Measurements from ENCODE around the gene METTL13. TPM values are rescaled to one million over a fixed set of nuclear protein-coding genes. Genes with fewer than 3 reads are reported as not detected.
A peak's percentile ranks its signal among the peaks of the same experiment; 100 is the strongest.

METTL13 gene
- polyA plus RNA-seq, 1 donor (not counting 4 experiments of a cell fraction or from before 2014, with no cell fraction given): 54.0 TPM

GRCh38 chr1:171817511-171818265 lies 36.2 kb downstream of the METTL13 start:
- DNase-seq (ENCODE audit: low read depth, low spot score) (peak; percentile 72), FAIRE-seq (peak; percentile 83)
- Histone ChIP-seq H4K20me1 (ENCODE audit: control insufficient read depth, extremely low read depth, insufficient read depth, low read length) (no peaks in the 10 kb centered on the region), H3K79me2 (ENCODE audit: control insufficient read depth, insufficient read depth, low read length) (no peaks in the 10 kb centered on the region), H3K36me3 (ENCODE audit: control insufficient read depth in 2 of 2, extremely low read depth in 1 of 2, insufficient read depth in 2 of 2, low read length in 2 of 2) (no peaks in the 10 kb centered on the region), H3K27ac (ENCODE audit: control insufficient read depth, insufficient read depth, low read length) (peak overlapping the region; percentile 33), H3K4me2 (ENCODE audit: control insufficient read depth, extremely low read depth, insufficient read depth, low read depth, low read length) (peak overlapping the region; percentile 31), H3K4me1 (ENCODE audit: control insufficient read depth, extremely low read depth, insufficient read depth, low read length) (peaks cover 16% of the 10 kb centered on the region), H2AFZ (ENCODE audit: control insufficient read depth, low read length) (peak overlapping the region; percentile 11), H3K9me1 (ENCODE audit: control insufficient read depth, extremely low read depth, insufficient read depth, low read length) (no peaks in the 10 kb centered on the region), H3K9me3 (ENCODE audit: control insufficient read depth, low read depth, low read length) (no peaks in the 10 kb centered on the region), H3K4me3 (ENCODE audit: control insufficient read depth in 2 of 3, extremely low read depth in 1 of 3, insufficient read depth in 2 of 3, low read depth in 1 of 3, low read length in 3 of 3) (no peak overlapping the region), H3K27me3 (ENCODE audit: control insufficient read depth, extremely low read depth, insufficient read depth, low read length) (no peaks in the 10 kb centered on the region), H3K9ac (ENCODE audit: control insufficient read depth, extremely low read depth, insufficient read depth, low read length) (no peak overlapping the region)
- TF ChIP-seq, protein P1, sequence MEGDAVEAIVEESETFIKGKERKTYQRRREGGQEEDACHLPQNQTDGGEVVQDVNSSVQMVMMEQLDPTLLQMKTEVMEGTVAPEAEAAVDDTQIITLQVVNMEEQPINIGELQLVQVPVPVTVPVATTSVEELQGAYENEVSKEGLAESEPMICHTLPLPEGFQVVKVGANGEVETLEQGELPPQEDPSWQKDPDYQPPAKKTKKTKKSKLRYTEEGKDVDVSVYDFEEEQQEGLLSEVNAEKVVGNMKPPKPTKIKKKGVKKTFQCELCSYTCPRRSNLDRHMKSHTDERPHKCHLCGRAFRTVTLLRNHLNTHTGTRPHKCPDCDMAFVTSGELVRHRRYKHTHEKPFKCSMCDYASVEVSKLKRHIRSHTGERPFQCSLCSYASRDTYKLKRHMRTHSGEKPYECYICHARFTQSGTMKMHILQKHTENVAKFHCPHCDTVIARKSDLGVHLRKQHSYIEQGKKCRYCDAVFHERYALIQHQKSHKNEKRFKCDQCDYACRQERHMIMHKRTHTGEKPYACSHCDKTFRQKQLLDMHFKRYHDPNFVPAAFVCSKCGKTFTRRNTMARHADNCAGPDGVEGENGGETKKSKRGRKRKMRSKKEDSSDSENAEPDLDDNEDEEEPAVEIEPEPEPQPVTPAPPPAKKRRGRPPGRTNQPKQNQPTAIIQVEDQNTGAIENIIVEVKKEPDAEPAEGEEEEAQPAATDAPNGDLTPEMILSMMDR (optimal IDR thresholded peaks at IDR 0.05 in 1 of 3, IDR thresholded peaks at IDR 0.05 in 1 of 3, conservative IDR thresholded peaks at IDR 0.05 in 1 of 3; ENCODE audit: extremely low read depth in 1 of 3, insufficient read depth in 2 of 3, low read length in 3 of 3): no peak
- no peak for TF ChIP-seq EZH2 (IDR thresholded peaks at IDR 0.05; ENCODE audit: low read length)
- dilution Hi-C loops (cut with MboI; ENCODE audit: extremely low pct_ligation_motif_present, low sequenced_read_pairs): no loop called here

DNA sequence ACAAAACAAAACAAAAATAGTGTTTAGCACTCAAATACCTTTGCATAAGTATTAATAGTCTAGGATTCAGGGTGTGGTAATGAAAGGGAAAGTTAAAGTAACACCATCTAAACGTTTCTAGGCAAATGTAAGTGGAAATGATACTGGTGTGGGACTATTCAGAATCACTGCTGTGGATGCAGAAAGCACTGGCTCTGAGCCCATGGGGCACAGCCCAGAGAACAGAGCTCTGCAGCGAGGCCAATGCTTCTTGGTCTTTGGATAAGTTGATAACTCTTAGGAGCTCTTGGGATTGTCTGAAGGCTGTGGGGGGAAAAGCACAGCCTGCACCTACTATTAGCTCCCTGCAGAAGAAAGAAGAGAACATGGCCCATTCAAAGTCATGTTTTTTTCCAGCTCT lies 38.5 kb downstream of the METTL13 start:
- Histone ChIP-seq H4K20me1 (ENCODE audit: control insufficient read depth, extremely low read depth, insufficient read depth, low read length) (no peaks in the 10 kb centered on the region), H3K36me3 (ENCODE audit: control insufficient read depth in 2 of 2, extremely low read depth in 1 of 2, insufficient read depth in 2 of 2, low read length in 2 of 2) (no peaks in the 10 kb centered on the region), H3K9me1 (ENCODE audit: control insufficient read depth, extremely low read depth, insufficient read depth, low read length) (no peaks in the 10 kb centered on the region), H3K27ac (ENCODE audit: control insufficient read depth, insufficient read depth, low read length) (no peak overlapping the region), H3K4me1 (ENCODE audit: control insufficient read depth, extremely low read depth, insufficient read depth, low read length) (peaks cover 16% of the 10 kb centered on the region), H3K4me3 (ENCODE audit: control insufficient read depth in 2 of 3, extremely low read depth in 1 of 3, insufficient read depth in 2 of 3, low read depth in 1 of 3, low read length in 3 of 3) (no peak overlapping the region), H2AFZ (ENCODE audit: control insufficient read depth, low read length) (no peak overlapping the region), H3K27me3 (ENCODE audit: control insufficient read depth, extremely low read depth, insufficient read depth, low read length) (no peaks in the 10 kb centered on the region), H3K79me2 (ENCODE audit: control insufficient read depth, insufficient read depth, low read length) (no peaks in the 10 kb centered on the region), H3K4me2 (ENCODE audit: control insufficient read depth, extremely low read depth, insufficient read depth, low read depth, low read length) (no peak overlapping the region), H3K9me3 (ENCODE audit: control insufficient read depth, low read depth, low read length) (no peaks in the 10 kb centered on the region), H3K9ac (ENCODE audit: control insufficient read depth, extremely low read depth, insufficient read depth, low read length) (no peak overlapping the region)
- dilution Hi-C loops (cut with MboI; ENCODE audit: extremely low pct_ligation_motif_present, low sequenced_read_pairs): no loop called here
- FAIRE-seq: no peak
- no peak for TF ChIP-seq EZH2 (IDR thresholded peaks at IDR 0.05; ENCODE audit: low read length)
- TF ChIP-seq, protein P1 (optimal IDR thresholded peaks at IDR 0.05 in 1 of 3, IDR thresholded peaks at IDR 0.05 in 1 of 3, conservative IDR thresholded peaks at IDR 0.05 in 1 of 3; ENCODE audit: extremely low read depth in 1 of 3, insufficient read depth in 2 of 3, low read length in 3 of 3): no peak
- DNase-seq (ENCODE audit: low read depth, low spot score): no peak
